ENCODE measurements around the gene PLSCR5. TPM values are rescaled to one million over a fixed set of nuclear protein-coding genes. Genes with fewer than 3 reads are reported as not detected.

The PLSCR5 gene
- total and polyA plus RNA-seq, 2 donors (not counting 1 experiment from before 2014, with no cell fraction given) = not detected

DNA sequence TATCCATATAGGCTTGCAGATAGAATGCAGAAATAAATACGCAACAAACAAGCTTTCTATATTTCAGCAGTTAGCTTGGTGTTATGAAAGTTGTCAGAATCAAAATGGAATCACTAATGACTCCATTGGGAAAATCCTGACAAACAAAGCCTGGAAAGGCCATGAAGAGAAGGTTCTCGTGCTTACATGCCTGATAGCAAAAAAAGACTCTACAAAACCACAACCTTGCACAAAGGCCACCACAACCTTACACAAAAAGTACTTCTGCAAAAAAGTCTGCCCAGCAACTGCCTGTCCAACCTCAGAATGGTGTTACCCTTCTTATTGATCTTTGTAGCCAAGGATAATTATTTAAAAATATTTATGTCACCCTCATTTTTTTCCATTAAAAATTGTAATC is 46.4 kb downstream of the PLSCR5 start:
- no peak for DNase-seq (ENCODE audit: low read depth in 2 of 2)
- TF ChIP-seq, protein P1, sequence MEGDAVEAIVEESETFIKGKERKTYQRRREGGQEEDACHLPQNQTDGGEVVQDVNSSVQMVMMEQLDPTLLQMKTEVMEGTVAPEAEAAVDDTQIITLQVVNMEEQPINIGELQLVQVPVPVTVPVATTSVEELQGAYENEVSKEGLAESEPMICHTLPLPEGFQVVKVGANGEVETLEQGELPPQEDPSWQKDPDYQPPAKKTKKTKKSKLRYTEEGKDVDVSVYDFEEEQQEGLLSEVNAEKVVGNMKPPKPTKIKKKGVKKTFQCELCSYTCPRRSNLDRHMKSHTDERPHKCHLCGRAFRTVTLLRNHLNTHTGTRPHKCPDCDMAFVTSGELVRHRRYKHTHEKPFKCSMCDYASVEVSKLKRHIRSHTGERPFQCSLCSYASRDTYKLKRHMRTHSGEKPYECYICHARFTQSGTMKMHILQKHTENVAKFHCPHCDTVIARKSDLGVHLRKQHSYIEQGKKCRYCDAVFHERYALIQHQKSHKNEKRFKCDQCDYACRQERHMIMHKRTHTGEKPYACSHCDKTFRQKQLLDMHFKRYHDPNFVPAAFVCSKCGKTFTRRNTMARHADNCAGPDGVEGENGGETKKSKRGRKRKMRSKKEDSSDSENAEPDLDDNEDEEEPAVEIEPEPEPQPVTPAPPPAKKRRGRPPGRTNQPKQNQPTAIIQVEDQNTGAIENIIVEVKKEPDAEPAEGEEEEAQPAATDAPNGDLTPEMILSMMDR (conservative IDR thresholded peaks at IDR 0.05 in 1 of 2, IDR thresholded peaks at IDR 0.05 in 1 of 2; ENCODE audit: low read depth in 1 of 2, low read length in 2 of 2) = no peak
- no peak for TF ChIP-seq EZH2 (IDR thresholded peaks at IDR 0.05; ENCODE audit: low read length, missing control alignments)
- H4K20me1 ChIP-seq (ENCODE audit: control insufficient read depth, extremely low read depth, insufficient read depth, low read length) = no peaks in the 10 kb centered on the region
- no peak overlapping the region for H3K4me2 ChIP-seq (ENCODE audit: extremely low read depth, insufficient read depth, low read length)
- H3K4me3 ChIP-seq (replicated peaks in 1 of 4; ENCODE audit: control extremely low read depth in 1 of 4, insufficient read depth in 1 of 4, low read depth in 3 of 4, low read length in 4 of 4) = no peak overlapping the region
- no peaks in the 10 kb centered on the region for H3K4me1 ChIP-seq (ENCODE audit: control insufficient read depth, extremely low read depth, insufficient read depth, low read length)
- H3K27me3 ChIP-seq (ENCODE audit: control insufficient read depth, insufficient read depth, low read length) = no peaks in the 10 kb centered on the region
- H3K9me3 ChIP-seq (ENCODE audit: control insufficient read depth, insufficient read depth, low read depth, low read length) = no peaks in the 10 kb centered on the region
- no peak overlapping the region for H3K27ac ChIP-seq (ENCODE audit: insufficient read depth, low read length)
- H3K36me3 ChIP-seq (ENCODE audit: control insufficient read depth, insufficient read depth, low read length) = no peaks in the 10 kb centered on the region
- H2AFZ ChIP-seq (ENCODE audit: low read length) = no peak overlapping the region
- no peaks in the 10 kb centered on the region for H3K79me2 ChIP-seq (ENCODE audit: control insufficient read depth, insufficient read depth, low read length)
- no peak overlapping the region for H3K9ac ChIP-seq (ENCODE audit: insufficient read depth, low read length)

- H3K9me3 ChIP-seq (ENCODE audit: control insufficient read depth, insufficient read depth, low read depth, low read length) = no peaks in the 10 kb centered on the region
- H2AFZ ChIP-seq (ENCODE audit: low read length) = no peak overlapping the region
- H3K4me2 ChIP-seq (ENCODE audit: extremely low read depth, insufficient read depth, low read length) = no peak overlapping the region
- H3K4me1 ChIP-seq (ENCODE audit: control insufficient read depth, extremely low read depth, insufficient read depth, low read length) = no peaks in the 10 kb centered on the region
- H3K36me3 ChIP-seq (ENCODE audit: control insufficient read depth, insufficient read depth, low read length) = no peaks in the 10 kb centered on the region
- no peak overlapping the region for H3K4me3 ChIP-seq (replicated peaks in 1 of 4; ENCODE audit: control extremely low read depth in 1 of 4, insufficient read depth in 1 of 4, low read depth in 3 of 4, low read length in 4 of 4)
- no peak for DNase-seq (ENCODE audit: low read depth in 2 of 2)
- H3K27ac ChIP-seq (ENCODE audit: insufficient read depth, low read length) = no peak overlapping the region
- no peak overlapping the region for H3K9ac ChIP-seq (ENCODE audit: insufficient read depth, low read length)
- TF ChIP-seq, protein P1 (conservative IDR thresholded peaks at IDR 0.05 in 1 of 2, IDR thresholded peaks at IDR 0.05 in 1 of 2; ENCODE audit: low read depth in 1 of 2, low read length in 2 of 2) = no peak
- TF ChIP-seq EZH2 (IDR thresholded peaks at IDR 0.05; ENCODE audit: low read length, missing control alignments) = no peak
- no peaks in the 10 kb centered on the region for H3K79me2 ChIP-seq (ENCODE audit: control insufficient read depth, insufficient read depth, low read length)
- no peaks in the 10 kb centered on the region for H3K27me3 ChIP-seq (ENCODE audit: control insufficient read depth, insufficient read depth, low read length)
- H4K20me1 ChIP-seq (ENCODE audit: control insufficient read depth, extremely low read depth, insufficient read depth, low read length) = no peaks in the 10 kb centered on the region
Measured at GRCh38 chr3:146557745-146558144, 47.4 kb downstream of the PLSCR5 start.

DNA sequence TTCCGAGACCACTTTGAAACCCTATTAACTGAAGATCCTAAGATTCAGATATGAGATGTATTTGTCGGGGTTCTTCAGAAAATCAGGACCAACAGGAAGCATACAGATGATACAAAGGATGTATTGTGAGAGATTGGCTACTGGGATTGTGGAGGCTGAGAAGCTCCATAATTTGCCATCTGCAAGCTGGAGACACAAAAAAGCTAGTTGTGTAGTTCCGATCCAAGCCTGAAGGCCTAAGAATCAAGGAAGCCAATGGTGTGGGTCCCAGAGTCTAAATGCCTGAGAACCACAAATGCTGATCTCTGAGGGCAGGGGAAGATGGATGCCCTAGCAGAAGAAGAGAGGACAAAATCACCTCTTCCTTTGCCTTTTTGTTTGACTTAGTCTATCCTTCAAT is 49.8 kb downstream of the PLSCR5 start:
- Histone ChIP-seq H4K20me1 (ENCODE audit: control insufficient read depth, extremely low read depth, insufficient read depth, low read length) (no peaks in the 10 kb centered on the region), H3K9me3 (ENCODE audit: control insufficient read depth, insufficient read depth, low read depth, low read length) (no peaks in the 10 kb centered on the region), H3K4me2 (ENCODE audit: extremely low read depth, insufficient read depth, low read length) (no peak overlapping the region), H3K27ac (ENCODE audit: insufficient read depth, low read length) (no peak overlapping the region), H2AFZ (ENCODE audit: low read length) (no peak overlapping the region), H3K79me2 (ENCODE audit: control insufficient read depth, insufficient read depth, low read length) (no peaks in the 10 kb centered on the region), H3K36me3 (ENCODE audit: control insufficient read depth, insufficient read depth, low read length) (no peaks in the 10 kb centered on the region), H3K4me1 (ENCODE audit: control insufficient read depth, extremely low read depth, insufficient read depth, low read length) (peaks cover 10% of the 10 kb centered on the region), H3K9ac (ENCODE audit: insufficient read depth, low read length) (no peak overlapping the region), H3K4me3 (replicated peaks in 1 of 4; ENCODE audit: control extremely low read depth in 1 of 4, insufficient read depth in 1 of 4, low read depth in 3 of 4, low read length in 4 of 4) (no peak overlapping the region), H3K27me3 (ENCODE audit: control insufficient read depth, insufficient read depth, low read length) (no peaks in the 10 kb centered on the region)
- TF ChIP-seq, protein P1 (conservative IDR thresholded peaks at IDR 0.05 in 1 of 2, IDR thresholded peaks at IDR 0.05 in 1 of 2; ENCODE audit: low read depth in 1 of 2, low read length in 2 of 2) = no peak
- TF ChIP-seq EZH2 (IDR thresholded peaks at IDR 0.05; ENCODE audit: low read length, missing control alignments) = no peak
- DNase-seq (ENCODE audit: low read depth in 2 of 2) = no peak

Measured in fibroblast of lung (primary cell).